Stimulated activated CD4-positive, alpha-beta T cell treated with anti-CD3 and anti-CD28 coated beads, Interleukin-12 subunit alpha, Interleukin-12 subunit beta, amount 100 ng/mL, for 4 hours (primary cell): ENCODE data around the gene PAFAH1B2.
"Not testable (repeated sequence)": the region's sequence is repeated elsewhere in the genome, so short reads cannot be mapped to it uniquely, and the experiment has no call there.

Experiments used
- DNase-seq: peaks from one replicate; pipeline ENCODE4 v3.0.0-alpha.2; 2020

Gene PAFAH1B2

DNA sequence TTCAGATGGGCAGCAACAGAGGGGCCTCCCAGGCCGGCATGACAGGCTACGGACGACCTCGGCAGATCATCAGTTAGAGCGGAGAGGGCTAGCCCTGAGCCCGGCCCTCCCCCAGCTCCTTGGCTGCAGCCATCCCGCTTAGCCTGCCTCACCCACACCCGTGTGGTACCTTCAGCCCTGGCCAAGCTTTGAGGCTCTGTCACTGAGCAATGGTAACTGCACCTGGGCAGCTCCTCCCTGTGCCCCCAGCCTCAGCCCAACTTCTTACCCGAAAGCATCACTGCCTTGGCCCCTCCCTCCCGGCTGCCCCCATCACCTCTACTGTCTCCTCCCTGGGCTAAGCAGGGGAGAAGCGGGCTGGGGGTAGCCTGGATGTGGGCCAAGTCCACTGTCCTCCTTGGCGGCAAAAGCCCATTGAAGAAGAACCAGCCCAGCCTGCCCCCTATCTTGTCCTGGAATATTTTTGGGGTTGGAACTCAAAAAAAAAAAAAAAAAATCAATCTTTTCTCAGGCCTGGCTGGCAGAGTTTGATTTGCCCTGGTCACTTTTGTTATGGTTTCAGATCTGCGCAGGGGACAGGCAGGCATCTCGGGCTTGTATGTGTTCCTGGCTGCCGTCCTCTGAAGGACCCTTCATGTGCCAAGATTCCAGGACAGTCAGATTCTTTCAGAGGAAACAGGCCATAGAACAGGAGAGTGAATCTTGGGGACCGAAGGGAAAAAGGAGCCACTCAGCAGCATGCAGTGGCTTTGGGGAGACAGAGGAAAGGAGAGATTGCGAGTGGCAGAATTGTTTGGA lies 60.4 kb downstream of the PAFAH1B2 start:
- DNase-seq: no peak

GRCh38 chr11:117205211-117205818 lies 61.2 kb downstream of the PAFAH1B2 start:
- DNase-seq: no peak

GRCh38 chr11:117206111-117206510 lies 62.0 kb downstream of the PAFAH1B2 start:
- DNase-seq: not testable (repeated sequence)

DNA sequence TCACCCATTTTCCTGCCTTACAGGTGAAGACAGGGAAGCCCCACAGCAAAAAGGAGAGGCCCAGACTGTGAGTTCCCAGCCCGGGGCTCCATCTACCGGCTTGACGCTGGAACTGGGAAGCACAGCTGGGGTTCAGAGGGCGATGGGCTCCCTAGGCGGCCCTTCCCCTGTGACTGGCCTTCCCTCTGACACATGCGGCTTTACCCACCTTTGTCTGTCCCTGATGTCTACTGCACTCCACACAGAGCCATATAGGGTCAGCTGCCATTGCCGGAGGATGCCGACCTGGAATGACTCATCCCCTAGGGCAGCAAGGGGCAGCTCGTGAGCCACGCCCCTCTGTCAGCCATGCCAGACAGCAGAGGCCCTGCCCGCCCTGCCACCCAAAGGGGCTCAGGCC lies 62.8 kb downstream of the PAFAH1B2 start:
- not testable (repeated sequence) for DNase-seq

DNA sequence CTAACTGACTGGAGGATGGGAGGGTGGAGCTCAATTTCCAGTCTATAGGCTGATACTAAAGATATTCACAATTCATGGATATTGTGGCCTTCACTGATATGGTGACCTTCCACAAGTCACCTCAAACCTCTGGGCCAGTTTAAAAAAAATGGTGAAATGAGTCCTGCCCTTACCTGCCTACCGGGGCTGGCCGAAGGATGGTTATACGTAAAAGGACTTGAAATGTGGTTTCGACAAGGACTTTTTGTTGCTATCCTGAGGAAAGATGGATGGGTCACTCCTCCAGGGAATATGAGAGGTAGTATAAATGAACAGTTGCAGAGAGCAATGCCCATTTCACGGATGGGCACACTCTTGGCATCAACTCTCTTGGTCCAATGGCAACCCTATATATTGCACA lies 63.4 kb downstream of the PAFAH1B2 start:
- not testable (repeated sequence) for DNase-seq

DNA sequence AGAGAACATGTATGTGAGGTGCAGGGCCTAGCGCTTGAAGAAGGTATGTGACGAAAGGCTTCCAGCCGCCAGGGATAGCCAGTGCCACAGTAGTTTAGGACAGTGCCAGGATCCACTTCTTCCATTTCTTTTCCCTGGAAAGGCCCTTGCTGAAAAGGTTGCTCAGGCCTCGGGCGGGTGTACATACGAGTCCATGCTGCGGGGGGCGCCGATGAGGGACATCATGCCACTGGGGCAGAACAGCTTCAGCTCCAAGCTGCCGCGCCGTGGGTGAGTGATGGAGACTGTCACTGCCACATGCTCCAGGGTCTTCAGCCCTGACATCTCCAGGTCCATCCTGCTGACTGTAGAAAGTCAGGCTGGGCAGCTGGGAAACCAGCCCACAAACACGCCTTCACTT lies 64.6 kb downstream of the PAFAH1B2 start:
- DNase-seq: not testable (repeated sequence)

DNA sequence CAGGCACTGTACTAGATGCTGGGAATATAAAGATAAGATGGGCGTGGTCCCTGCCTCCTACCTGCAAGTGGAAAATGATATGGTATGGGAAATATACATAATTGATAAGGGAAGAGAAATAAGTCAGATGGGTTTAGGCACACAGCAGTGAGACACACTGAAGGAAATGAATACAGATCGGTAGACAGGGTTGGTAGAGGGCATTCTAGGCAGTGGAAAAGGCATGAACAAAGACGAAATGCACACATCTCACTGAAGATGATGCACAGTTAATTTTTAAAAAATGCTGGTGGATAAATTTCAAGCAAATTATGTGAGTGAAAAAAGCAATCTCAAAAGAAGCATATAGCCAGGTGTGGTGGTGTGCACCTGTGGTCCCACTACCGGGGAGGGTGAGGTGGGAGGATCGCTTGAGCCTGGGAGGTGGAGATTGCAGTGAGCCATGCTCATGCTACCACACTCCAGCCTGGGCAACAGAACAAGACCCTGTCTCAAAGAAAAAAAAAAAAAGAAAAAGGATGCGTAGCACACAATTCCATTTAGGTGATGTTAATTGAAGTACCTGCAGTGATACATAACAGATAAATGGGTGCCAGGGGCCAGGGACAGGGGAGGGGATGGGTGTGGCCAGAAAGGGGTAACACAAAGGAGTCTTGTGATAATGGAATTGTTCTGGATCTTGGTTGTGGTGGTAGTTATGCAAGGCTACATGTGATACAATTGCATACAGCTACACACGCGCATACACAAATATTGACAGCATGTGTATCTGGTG lies 65.5 kb downstream of the PAFAH1B2 start:
- DNase-seq: not testable (repeated sequence)

GRCh38 chr11:117210620-117211019 lies 66.5 kb downstream of the PAFAH1B2 start:
- no peak for DNase-seq

DNA sequence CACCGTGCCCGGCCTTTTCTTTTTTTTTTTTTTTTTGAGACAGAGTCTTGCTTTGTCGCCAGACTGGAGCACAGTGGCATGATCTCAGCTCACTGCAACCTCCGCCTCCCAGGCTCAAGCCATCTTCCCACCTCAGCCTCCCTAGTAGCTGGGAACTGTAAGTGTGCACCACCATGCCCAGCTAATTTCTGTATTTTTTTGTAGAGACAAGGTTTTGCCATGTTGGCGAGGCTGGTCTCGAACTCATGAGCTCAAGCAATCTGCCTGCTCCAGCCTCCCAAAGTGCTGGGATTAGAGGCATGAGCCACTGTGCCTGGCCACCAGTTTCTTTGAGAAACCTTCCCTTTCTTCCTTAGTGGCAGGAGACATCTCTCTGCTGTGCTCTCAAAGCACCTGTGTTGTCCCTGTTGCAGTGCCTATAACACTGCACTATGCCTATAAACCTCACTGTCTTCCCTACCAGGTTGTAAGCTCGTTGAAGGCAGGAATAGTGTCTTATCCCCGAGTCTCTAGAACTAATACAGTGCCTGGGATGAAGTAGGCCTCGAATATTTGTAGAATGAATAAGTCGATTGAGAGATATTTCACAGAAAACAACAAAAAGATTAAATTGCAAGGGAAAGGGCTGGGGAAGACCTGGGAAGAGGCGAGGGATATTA lies 68.7 kb downstream of the PAFAH1B2 start:
- no peak for DNase-seq

- DNase-seq: no peak
These were observed 70.5 kb downstream of the PAFAH1B2 start for GRCh38 chr11:117214404-117215110.

DNA sequence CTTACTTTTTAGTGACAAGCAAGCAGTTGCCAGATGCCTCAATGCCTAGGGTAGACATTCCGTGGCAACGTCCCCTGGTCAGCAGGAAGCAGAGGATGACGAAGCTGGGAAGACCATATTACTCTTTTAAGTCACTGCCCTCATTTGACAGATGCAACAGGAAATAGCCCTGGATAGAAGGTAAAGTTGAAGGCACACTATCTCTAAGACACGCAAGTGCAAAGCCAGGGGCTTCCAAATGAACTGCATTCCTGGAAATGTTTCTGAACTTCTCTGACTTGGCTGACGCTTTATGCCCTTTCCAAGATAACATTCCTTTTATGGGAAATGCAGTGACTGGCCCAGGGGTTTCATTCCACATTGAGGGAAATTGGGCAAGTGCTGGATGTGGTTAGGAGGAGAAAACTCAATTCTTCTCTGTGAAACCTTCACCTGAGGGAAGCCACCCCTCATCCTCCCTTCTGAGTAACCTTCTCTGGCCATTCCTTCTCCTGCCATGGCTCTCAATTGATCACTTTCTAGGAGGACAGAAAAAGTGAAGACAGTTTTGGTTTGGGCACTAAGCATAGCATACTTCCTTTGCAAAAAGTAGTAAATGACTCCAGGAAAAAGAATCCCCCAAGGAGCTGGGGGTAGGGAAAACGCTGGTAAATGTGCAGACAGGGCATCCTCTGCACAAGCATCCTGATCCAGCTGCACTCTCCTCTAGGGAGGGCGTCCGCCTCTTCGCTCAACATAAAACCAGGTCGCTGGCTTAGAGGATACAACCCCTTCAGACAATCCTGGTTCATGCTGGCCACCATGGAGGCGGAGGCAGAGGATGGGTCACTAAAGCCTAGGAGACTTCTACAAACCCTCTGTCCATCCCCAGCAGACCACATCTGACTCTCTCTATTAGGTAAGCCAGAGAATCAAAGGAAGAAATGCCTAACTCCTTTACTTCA lies 73.3 kb downstream of the PAFAH1B2 start:
- DNase-seq: no peak

GRCh38 chr11:117218133-117218915 lies 74.2 kb downstream of the PAFAH1B2 start:
- DNase-seq: no peak

DNA sequence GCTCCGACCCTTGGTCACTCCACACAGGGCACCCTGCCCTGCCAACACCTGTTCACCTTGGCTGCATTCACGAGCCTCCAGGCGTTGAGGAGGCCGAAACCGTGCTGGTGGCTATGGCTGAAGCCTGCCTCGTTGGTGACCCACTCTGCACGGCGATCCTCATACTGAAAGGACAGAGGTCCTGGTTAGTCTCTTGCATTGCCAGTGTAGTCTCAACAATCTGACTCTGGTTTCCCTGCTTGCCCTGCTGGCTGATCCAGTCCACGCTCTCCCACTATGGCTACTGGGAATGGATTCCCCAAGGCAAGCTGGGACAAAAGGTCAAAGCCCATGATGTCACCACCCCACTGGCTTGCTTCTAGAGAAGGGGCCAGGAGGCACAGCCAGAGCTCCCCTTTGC lies 74.9 kb downstream of the PAFAH1B2 start:
- DNase-seq: no peak

DNA sequence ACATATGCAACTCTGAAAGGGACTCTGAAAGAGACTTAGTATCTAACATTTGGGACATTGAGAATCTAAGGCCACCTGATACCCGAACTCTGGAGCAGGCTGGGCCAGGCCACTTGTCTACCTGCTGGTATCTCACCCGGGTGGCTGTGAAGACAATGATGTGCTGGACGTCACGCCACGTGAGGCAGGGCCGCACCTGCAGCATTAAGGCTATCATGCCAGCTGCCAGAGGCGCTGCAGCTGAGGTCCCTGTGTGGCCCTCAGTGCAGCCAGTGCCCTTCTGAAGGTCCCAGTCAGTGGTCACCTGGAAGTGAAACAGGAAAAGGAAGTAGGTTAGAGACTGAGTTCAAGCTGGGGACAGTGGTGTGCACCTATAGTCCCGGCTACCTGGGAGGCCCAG lies 75.4 kb downstream of the PAFAH1B2 start:
- no peak for DNase-seq

DNA sequence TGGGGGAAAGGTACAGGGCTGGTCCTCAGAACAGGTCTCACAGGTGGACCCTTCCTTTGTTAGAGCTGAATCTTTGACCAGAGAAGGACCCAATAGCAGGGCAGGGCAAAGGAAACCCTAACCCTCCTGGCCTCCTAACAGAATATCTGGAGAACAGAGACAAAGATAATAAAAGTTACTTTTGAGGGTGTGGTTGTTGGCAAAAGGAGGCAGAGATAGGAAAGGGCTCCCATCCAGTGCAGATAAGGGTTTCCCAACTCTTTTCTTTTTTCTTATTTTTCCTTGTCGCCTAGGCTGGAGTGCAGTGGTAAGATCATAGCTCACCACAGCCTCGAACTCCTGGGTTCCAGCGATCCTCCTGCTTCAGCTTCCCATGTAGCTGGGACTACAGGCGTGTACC lies 75.9 kb downstream of the PAFAH1B2 start:
- no peak for DNase-seq

- no peak for DNase-seq
These were observed 76.5 kb downstream of the PAFAH1B2 start for GRCh38 chr11:117220568-117220967.

- no peak for DNase-seq
These were observed 77.1 kb downstream of the PAFAH1B2 start for GRCh38 chr11:117220999-117221774.

GRCh38 chr11:117221775-117222517 lies 77.9 kb downstream of the PAFAH1B2 start:
- no peak for DNase-seq
